GM10266 (cell line): ENCODE measurements around the gene PXDN.

Experiments used
- DNase-seq: peaks from one replicate; pipeline ENCODE4 v3.0.0; 2012; ENCODE audit errors: extremely low spot score
- CTCF ChIP-seq: IDR thresholded peaks from 2 replicates; pipeline ENCODE4 v1.5.1; 2012; ENCODE audit warnings: mild to moderate bottlenecking, low read depth; ENCODE audit not compliant: control insufficient read depth, insufficient read depth; ENCODE audit errors: missing control alignments

PXDN gene

GRCh38 chr2:1598041-1598710 is 146.1 kb downstream of the PXDN start:
- TF ChIP-seq CTCF: no peak
- no peak for DNase-seq

GRCh38 chr2:1595274-1595673 is 149.0 kb downstream of the PXDN start:
- no peak for DNase-seq
- TF ChIP-seq CTCF: no peak

GRCh38 chr2:1594373-1595171 is 149.7 kb downstream of the PXDN start:
- DNase-seq: no peak

GRCh38 chr2:1594123-1594372 is 150.3 kb downstream of the PXDN start:
- no peak for DNase-seq
- no peak for TF ChIP-seq CTCF

More at GRCh38 chr2:1594373-1595171, 149.7 kb downstream of the PXDN start:
- TF ChIP-seq CTCF: no peak

- no peak for DNase-seq
- no peak for TF ChIP-seq CTCF
Observed at GRCh38 chr2:1593371-1594122, 150.8 kb downstream of the PXDN start.

GRCh38 chr2:1591978-1592907 is 152.1 kb downstream of the PXDN start:
- TF ChIP-seq CTCF: no peak
- no peak for DNase-seq
